Activated T-helper 17 cell treated with anti-CD3 and anti-CD28 coated beads, Interleukin-2, amount 50 U/mL, for 72 hours (primary cell): ENCODE data around the gene PCP4L1. TPM values are rescaled to one million over a fixed set of nuclear protein-coding genes. Genes with fewer than 3 reads are reported as not detected.

ENCODE experiments used
- ATAC-seq: fragments of 150-1000 bp; cut with Tn5 transposase; replicated peaks from 2 replicates; pipeline ENCODE4 v1.10.0; 2021; ENCODE audit warnings: mild to moderate bottlenecking, moderate library complexity
- H3K27ac Mint-ChIP-seq: one replicate; pipeline ENCODE4 v1.8.0; 2022; ENCODE audit warnings: mixed read lengths
- H3K27me3 Mint-ChIP-seq: one replicate; pipeline ENCODE4 v1.8.0; 2022; ENCODE audit warnings: mixed read lengths
- H3K36me3 Mint-ChIP-seq: one replicate; pipeline ENCODE4 v1.8.0; 2022; ENCODE audit warnings: low read depth, mild to moderate bottlenecking, mixed read lengths
- H3K4me1 Mint-ChIP-seq: one replicate; pipeline ENCODE4 v1.8.0; 2022; ENCODE audit warnings: mixed read lengths
- H3K4me3 Mint-ChIP-seq: one replicate; pipeline ENCODE4 v1.8.0; 2022; ENCODE audit warnings: mild to moderate bottlenecking, mixed read lengths
- H3K9me3 Mint-ChIP-seq: one replicate; pipeline ENCODE4 v1.8.0; 2022; ENCODE audit warnings: mixed read lengths
- total RNA-seq, 2 donors: library from RNA; stranded (reverse); gene quantifications; one replicate each; pipeline ENCODE4 v1.2.3, GENCODE V29; 2022

PCP4L1 gene
- total RNA-seq, 2 donors from 2014 or later, result 0.86 to 0.90 TPM

DNA sequence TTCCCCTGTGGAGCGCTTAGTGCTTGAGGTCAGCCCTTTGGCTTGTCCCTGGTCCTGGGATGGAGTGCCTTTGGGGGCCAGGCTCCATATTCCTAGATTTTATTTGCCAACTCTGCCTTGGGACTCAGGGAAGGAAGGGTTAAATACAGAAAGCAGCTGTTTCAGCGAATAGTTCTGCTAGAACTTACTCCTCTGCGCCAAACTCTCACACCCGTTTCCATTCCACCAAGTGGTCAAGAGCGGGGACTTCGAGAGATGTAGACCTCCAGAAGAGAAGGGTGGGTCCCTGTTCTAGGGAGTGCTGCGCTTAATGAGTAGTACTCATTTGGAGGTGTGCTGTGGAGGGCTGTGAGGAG is 33.4 kb upstream of the PCP4L1 start:
- ATAC-seq, result no peak
- H3K4me1 Mint-ChIP-seq, result peaks cover 22% of the 10 kb centered on the region
- no peaks in the 10 kb centered on the region for H3K9me3 Mint-ChIP-seq
- peak overlapping the region; percentile 96 for H3K27ac Mint-ChIP-seq
- H3K27me3 Mint-ChIP-seq, result no peaks in the 10 kb centered on the region
- peaks cover 28% of the 10 kb centered on the region for H3K36me3 Mint-ChIP-seq
- peak overlapping the region; percentile 98 for H3K4me3 Mint-ChIP-seq

DNA sequence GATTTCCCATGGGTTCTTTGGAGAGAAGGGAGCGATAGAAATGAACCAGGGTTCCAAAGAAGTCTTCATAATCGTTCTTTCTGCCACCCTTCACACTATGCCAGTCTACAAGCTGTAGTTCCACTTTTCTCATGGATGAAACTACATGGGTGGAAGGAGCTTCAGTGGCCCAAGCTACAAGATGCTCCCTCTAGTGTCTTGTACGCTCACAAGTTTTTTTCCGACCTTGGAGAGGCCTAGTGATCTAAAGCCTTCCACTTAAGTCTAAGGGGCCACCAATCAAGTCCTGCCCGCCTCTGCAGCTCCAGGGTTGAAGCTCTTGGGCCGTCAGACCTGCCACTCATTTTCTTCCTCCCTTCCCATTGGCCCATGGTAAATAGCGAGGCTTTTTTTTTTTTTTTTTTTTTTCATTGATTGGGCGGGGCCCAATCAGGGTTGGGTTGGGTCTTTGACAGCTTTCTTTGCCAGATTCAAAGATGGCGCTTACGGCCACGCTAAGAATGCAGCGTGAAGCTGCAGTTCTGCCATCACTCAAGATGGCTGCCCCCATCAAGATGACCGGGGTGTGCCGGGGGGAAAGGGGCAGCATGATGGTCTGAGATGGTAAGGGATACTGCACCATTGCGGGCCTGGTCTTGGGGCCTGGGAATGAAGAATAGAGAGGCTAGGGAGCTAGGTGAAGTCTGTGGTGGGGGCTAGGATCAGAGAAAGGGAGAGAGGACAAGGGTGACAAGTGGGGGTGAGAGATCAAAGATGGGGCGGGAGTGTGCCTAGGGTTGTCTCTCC is 32.8 kb upstream of the PCP4L1 start, which contains the start of gene TOMM40L:
Gene TOMM40L, plus strand, starts transcription at position 527 of the 786 bp plus-strand sequence. CDS start 430 bp downstream, outside the sequence.
- Mint-ChIP-seq H3K4me3 (peak within 1 kb of the TSS; percentile 98), H3K27ac (peak within 1 kb of the TSS; percentile 96), H3K27me3 (no peaks in the 10 kb centered on the region), H3K4me1 (peaks cover 22% of the 10 kb centered on the region), H3K36me3 (peaks cover 34% of the 10 kb centered on the region), H3K9me3 (no peaks in the 10 kb centered on the region)
- ATAC-seq, result peak; percentile 98

- Mint-ChIP-seq H3K9me3 (no peaks in the 10 kb centered on the region), H3K4me3 (peak overlapping the region; percentile 98), H3K4me1 (peaks cover 22% of the 10 kb centered on the region), H3K27me3 (no peaks in the 10 kb centered on the region), H3K27ac (peak overlapping the region; percentile 96), H3K36me3 (peaks cover 36% of the 10 kb centered on the region)
- no peak for ATAC-seq
Observed at GRCh38 chr1:161226320-161226711, 32.2 kb upstream of the PCP4L1 start.

DNA sequence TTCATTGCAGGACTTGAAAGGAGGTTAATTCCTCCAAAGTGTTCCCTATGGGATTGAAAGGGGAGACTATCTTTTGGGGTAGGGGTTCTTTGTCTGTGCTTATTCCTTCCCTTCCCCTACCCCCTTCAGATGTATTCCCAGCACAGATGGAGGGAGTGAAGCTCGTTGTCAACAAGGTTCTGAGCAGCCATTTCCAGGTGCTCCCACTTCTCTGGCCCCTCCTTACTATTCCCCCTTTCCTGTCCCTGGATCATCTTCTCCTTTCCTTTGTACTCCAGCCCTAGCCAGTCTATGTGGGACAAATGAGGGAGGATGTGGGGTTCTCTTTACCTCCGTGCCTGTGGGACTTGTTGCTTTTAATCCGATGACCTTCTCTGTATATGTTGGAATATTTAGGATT is 31.8 kb upstream of the PCP4L1 start:
- Mint-ChIP-seq H3K36me3 (peaks cover 36% of the 10 kb centered on the region), H3K9me3 (no peaks in the 10 kb centered on the region), H3K4me1 (peaks cover 22% of the 10 kb centered on the region), H3K27me3 (no peaks in the 10 kb centered on the region), H3K27ac (peak overlapping the region; percentile 80), H3K4me3 (peak overlapping the region; percentile 98)
- ATAC-seq, result no peak

GRCh38 chr1:161227196-161227871 is 31.2 kb upstream of the PCP4L1 start:
- H3K4me1 Mint-ChIP-seq, result peaks cover 22% of the 10 kb centered on the region
- ATAC-seq, result peak; percentile 54
- H3K27me3 Mint-ChIP-seq, result no peaks in the 10 kb centered on the region
- H3K9me3 Mint-ChIP-seq, result no peaks in the 10 kb centered on the region
- H3K27ac Mint-ChIP-seq, result peak overlapping the region; percentile 80
- H3K36me3 Mint-ChIP-seq, result peaks cover 36% of the 10 kb centered on the region
- H3K4me3 Mint-ChIP-seq, result peak overlapping the region; percentile 98

DNA sequence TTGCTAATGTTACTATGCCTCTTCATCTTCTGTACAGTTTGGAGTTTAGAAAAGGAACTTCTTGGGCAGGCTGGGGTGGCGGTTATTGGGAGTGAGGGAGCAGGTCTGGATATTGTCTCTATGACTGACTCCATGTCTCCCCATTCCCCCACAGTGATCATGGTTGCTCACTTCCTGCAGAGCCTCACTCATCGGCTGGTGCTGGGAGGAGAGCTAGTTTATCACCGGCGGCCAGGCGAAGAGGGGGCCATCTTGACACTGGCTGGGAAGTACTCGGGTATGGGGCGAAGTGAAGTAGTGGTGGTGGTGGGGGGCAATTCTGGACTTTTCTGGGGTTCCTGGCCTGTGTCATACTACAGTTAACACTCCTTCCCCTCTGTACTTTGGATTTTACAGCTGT is 30.5 kb upstream of the PCP4L1 start:
- ATAC-seq, result no peak
- Mint-ChIP-seq H3K27me3 (no peaks in the 10 kb centered on the region), H3K4me1 (peaks cover 22% of the 10 kb centered on the region), H3K36me3 (peaks cover 36% of the 10 kb centered on the region), H3K4me3 (peak overlapping the region; percentile 98), H3K27ac (peak overlapping the region; percentile 80), H3K9me3 (no peaks in the 10 kb centered on the region)

GRCh38 chr1:161229896-161230295 is 28.6 kb upstream of the PCP4L1 start:
- ATAC-seq, result no peak
- peaks cover 22% of the 10 kb centered on the region for H3K4me1 Mint-ChIP-seq
- H3K4me3 Mint-ChIP-seq, result no peak overlapping the region
- no peaks in the 10 kb centered on the region for H3K27me3 Mint-ChIP-seq
- peak overlapping the region; percentile 41 for H3K27ac Mint-ChIP-seq
- H3K36me3 Mint-ChIP-seq, result peaks cover 36% of the 10 kb centered on the region
- no peaks in the 10 kb centered on the region for H3K9me3 Mint-ChIP-seq

DNA sequence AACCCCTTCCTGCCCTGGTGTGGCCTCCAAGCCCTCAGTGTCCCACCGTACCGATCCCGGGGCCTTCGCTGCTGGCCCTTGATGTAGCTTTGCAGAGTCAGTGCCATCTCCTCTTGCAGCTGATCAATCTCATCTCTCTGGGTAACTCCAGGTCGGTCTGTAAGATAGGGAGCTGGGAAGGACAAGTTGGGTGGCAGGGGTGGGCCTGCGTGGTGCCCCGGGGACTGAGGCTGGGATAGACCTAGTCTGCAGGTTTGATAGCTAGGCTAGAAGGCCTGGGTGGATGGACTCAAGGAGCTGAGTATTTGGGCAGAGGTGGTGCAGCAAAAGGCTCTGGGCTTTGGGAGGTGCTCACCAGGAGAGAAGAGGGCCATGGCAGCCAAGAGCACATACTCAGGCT is 27.8 kb upstream of the PCP4L1 start:
- Mint-ChIP-seq H3K9me3 (no peaks in the 10 kb centered on the region), H3K36me3 (peaks cover 35% of the 10 kb centered on the region), H3K27ac (no peak overlapping the region), H3K4me1 (peaks cover 15% of the 10 kb centered on the region), H3K27me3 (no peaks in the 10 kb centered on the region), H3K4me3 (no peak overlapping the region)
- ATAC-seq, result no peak

DNA sequence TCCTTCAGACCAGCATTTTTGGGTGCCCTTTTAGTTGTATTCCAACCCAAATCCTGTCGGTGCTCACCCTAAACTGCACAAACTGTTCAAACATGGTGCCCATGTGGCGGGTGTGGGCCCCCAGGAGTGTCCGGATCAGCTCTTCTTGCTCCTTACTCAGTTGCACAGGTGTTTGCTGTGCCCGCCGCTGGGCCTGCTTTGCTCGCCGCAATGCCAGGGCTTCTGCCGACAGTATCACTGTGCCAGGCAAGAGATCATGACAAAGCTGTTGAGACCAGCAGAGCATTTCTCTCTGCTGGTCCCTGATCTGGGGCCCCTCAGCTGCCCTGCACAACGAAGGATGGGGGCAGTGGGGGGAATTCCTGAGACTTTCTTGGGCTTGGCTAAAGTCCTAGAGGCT is 25.4 kb upstream of the PCP4L1 start:
- ATAC-seq, result no peak
- Mint-ChIP-seq H3K4me3 (no peak overlapping the region), H3K27me3 (no peaks in the 10 kb centered on the region), H3K9me3 (no peaks in the 10 kb centered on the region), H3K4me1 (no peaks in the 10 kb centered on the region), H3K27ac (no peak overlapping the region), H3K36me3 (peaks cover 27% of the 10 kb centered on the region)

DNA sequence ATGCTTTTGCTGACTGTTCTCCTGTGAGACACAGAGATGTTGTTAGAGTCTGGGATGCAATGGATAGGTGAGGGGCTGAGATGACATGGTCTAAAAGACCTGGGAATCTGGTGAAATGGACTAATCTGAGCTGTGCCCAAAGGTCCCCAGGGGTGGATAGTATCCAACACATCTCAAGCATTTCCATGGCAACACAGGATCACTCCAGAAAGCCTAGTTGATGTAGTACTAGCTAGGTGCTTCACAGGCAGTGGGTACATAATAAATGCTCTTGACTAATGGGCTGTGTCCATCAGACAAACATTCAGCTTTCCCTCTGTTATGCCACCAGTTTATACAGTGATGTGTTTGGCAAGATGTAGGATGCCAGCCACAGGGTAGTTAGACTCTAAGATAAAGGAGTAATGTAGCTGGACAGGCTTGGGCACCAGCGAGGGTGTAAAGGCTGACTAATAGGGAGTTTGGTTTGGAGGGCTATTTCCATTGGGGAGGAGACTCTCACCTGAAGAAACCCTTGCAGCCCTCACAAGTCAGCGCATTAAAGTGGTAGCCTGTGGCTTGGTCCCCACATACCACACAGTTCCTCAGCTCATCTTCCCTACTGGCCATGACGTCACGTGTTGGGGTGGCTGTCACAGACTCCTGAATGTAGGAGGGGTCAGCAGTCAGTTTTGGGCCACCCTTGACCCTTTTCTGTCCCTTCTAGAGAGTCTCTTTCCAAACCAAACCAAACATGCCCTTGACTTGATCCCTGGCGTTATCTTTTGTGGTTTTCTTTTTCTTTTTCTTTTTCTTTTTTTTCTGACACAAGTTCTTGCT is 22.4 kb upstream of the PCP4L1 start:
- Mint-ChIP-seq H3K4me1 (no peaks in the 10 kb centered on the region), H3K27me3 (peaks cover 12% of the 10 kb centered on the region), H3K4me3 (no peak overlapping the region), H3K36me3 (no peaks in the 10 kb centered on the region), H3K27ac (no peak overlapping the region), H3K9me3 (no peaks in the 10 kb centered on the region)
- no peak for ATAC-seq

DNA sequence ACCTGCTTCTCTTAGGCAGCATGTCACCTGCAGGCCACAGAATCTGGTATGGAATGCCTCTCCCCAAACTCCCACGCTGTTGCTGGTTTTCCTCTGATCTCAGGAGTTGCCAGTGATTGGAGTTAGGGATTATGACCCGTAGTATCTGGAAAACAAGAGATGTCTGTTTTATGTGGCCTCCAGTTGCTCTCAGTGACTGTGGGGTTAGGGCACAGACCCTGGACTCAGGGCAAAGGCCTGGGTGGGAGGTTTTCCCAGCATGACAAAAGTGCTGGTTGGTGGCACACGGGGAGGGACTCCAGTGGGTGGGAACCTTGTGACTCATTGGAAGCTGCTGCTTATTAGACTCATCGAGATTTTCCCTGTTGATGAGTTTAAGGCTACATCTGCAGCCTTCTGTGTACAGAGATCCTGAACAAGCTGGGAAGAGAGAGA is 20.5 kb upstream of the PCP4L1 start, which contains the start of gene NR1I3:
Gene NR1I3, minus strand, starts transcription at position 165 of the 435 bp plus-strand sequence. CDS start 1,638 bp downstream, outside the sequence.
- Mint-ChIP-seq H3K4me1 (no peaks in the 10 kb centered on the region), H3K27ac (no peak within 1 kb of the TSS), H3K9me3 (no peaks in the 10 kb centered on the region), H3K27me3 (peaks cover 12% of the 10 kb centered on the region), H3K4me3 (no peak within 1 kb of the TSS), H3K36me3 (no peaks in the 10 kb centered on the region)
- no peak for ATAC-seq

GRCh38 chr1:161241682-161242081 is 16.9 kb upstream of the PCP4L1 start:
- H3K4me1 Mint-ChIP-seq, result no peaks in the 10 kb centered on the region
- H3K4me3 Mint-ChIP-seq, result no peak overlapping the region
- H3K27ac Mint-ChIP-seq, result no peak overlapping the region
- H3K36me3 Mint-ChIP-seq, result no peaks in the 10 kb centered on the region
- H3K9me3 Mint-ChIP-seq, result no peaks in the 10 kb centered on the region
- peaks cover 12% of the 10 kb centered on the region for H3K27me3 Mint-ChIP-seq
- no peak for ATAC-seq

DNA sequence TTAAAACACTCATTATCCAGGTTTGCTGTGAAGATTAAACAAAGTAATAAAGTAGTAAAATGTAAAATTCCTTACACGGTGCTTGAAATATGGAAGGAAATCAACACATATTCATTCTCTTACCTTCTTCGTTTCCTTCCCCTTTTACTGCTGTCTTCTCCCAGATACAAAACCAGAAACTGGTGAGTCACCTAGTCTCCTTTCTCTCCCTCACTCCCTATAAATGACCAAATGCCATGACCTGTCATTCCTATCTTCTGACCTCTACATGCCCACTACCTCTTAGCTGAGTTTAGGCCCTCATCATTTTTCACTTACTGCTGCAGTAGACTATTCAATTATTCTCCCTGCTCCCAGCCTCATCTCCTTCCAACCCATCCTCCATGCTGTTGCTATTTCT is 16.2 kb upstream of the PCP4L1 start:
- H3K4me3 Mint-ChIP-seq, result no peak overlapping the region
- peaks cover 12% of the 10 kb centered on the region for H3K27me3 Mint-ChIP-seq
- H3K27ac Mint-ChIP-seq, result no peak overlapping the region
- H3K36me3 Mint-ChIP-seq, result no peaks in the 10 kb centered on the region
- ATAC-seq, result no peak
- H3K4me1 Mint-ChIP-seq, result no peaks in the 10 kb centered on the region
- no peaks in the 10 kb centered on the region for H3K9me3 Mint-ChIP-seq

DNA sequence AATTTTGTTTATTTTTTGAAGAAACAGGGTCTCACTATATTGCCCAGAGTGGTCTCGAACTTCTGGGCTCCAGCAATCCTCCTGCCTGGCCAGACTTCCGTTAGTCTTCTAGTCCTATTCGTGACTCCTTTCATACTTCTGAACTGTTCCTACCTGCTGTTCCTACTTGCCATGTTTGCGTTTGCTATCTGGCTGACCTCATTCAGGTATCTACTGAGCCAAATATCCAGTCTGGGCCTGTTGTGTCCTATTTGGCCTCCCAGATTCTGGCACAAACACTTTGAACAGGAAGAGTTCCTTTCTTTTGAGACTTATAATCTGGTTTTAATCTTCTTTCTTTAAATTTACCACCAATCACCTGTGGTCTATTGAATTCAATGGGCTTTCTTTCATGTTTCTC is 13.7 kb upstream of the PCP4L1 start:
- H3K9me3 Mint-ChIP-seq, result no peaks in the 10 kb centered on the region
- ATAC-seq, result no peak
- no peaks in the 10 kb centered on the region for H3K36me3 Mint-ChIP-seq
- no peak overlapping the region for H3K4me3 Mint-ChIP-seq
- peaks cover 9% of the 10 kb centered on the region for H3K27me3 Mint-ChIP-seq
- H3K4me1 Mint-ChIP-seq, result no peaks in the 10 kb centered on the region
- H3K27ac Mint-ChIP-seq, result no peak overlapping the region
